Thyroid gland (tissue), 4 donors: ENCODE data around the gene CTR9. TPM values are rescaled to one million over a fixed set of nuclear protein-coding genes. Genes with fewer than 3 reads are reported as not detected.
A peak's percentile ranks its signal among the peaks of the same experiment; 100 is the strongest.

Experiments used
- DNase-seq, 2 donors: peaks; one replicate each; pipeline ENCODE4 v3.0.0-alpha.2; 2019
- H3K27ac ChIP-seq, 3 donors: fragments of 200-600 bp; sonication (generic); 1 replicate in 2 of 3; 2 replicates in 1 of 3; pipeline ENCODE4 v1.5.1; 2016 to 2019; ENCODE audit warnings: mild to moderate bottlenecking in 1 of 3, moderate library complexity in 1 of 3
- H3K27me3 ChIP-seq: fragments of 200-600 bp; sonication (generic); one replicate; pipeline ENCODE4 v1.5.1; 2019
- H3K36me3 ChIP-seq, 2 donors: fragments of 200-600 bp; sonication (generic); one replicate each; pipeline ENCODE4 v1.5.1; 2016 to 2019
- H3K4me1 ChIP-seq, 2 donors: fragments of 200-600 bp; sonication (generic); one replicate each; pipeline ENCODE4 v1.5.1; 2017 to 2019
- H3K4me3 ChIP-seq, 3 donors: fragments of 200-600 bp; sonication (generic); replicated peaks in 1 of 3; 1 replicate in 2 of 3; 2 replicates in 1 of 3; pipeline ENCODE4 v1.5.1; 2016; ENCODE audit warnings: mild to moderate bottlenecking in 1 of 3
- H3K9me3 ChIP-seq: fragments of 200-600 bp; sonication (generic); one replicate; pipeline ENCODE4 v1.5.1; 2017
- CTCF ChIP-seq, 6 experiments: fragments of 200-600 bp in 3 of 6; fragments of 450-650 bp in 3 of 6; sonication (generic) in 3 of 6; IDR thresholded peaks; one replicate each; pipeline ENCODE4 v1.5.1; 2016 to 2019; ENCODE audit warnings: antibody characterized with exemption in 6 of 6, mild to moderate bottlenecking in 2 of 6, inconsistent platforms in 1 of 6, moderate library complexity in 1 of 6
- POLR2A ChIP-seq, 2 donors: fragments of 450-650 bp; IDR thresholded peaks; one replicate each; pipeline ENCODE4 v1.6.1; 2017; ENCODE audit warnings: antibody characterized with exemption in 2 of 2, mild to moderate bottlenecking in 2 of 2, moderate library complexity in 1 of 2
- WGBS, 2 donors: methylation state at CpG; one replicate each; pipeline ENCODE4 v1.1.5; 2017; 5-methylcytosine and 5-hydroxymethylcytosine counted together
- intact Hi-C: fragments of 100-400 bp; cut with DNase I; formaldehyde crosslinking; loops from one replicate; pipeline ENCODE4 v1.15.1; 2023
- total RNA-seq, 4 donors: library from RNA; depleted of rRNA; stranded (reverse); fragments of >200 nt; gene quantifications; one replicate each; pipeline ENCODE4 v1.2.3, GENCODE V29; 2016

The CTR9 gene
- total RNA-seq, 4 donors from 2014 or later: 28.9 to 35.3 (median 31.7) TPM

- H3K27ac ChIP-seq: no peak overlapping the region
- peaks cover 2 to 6% of the 10 kb centered on the region in 2 donors for H3K4me1 ChIP-seq
- no peak overlapping the region for H3K4me3 ChIP-seq
- DNase-seq: peak; percentile 90 to 91
- H3K27me3 ChIP-seq: no peaks in the 10 kb centered on the region
- H3K36me3 ChIP-seq: peaks cover 15% of the 10 kb centered on the region in 2 donors
- TF ChIP-seq CTCF (IDR thresholded peaks at IDR 0.05) (peak; percentile 70 to 97 (median 92)), POLR2A (IDR thresholded peaks at IDR 0.05) (no peak)
- H3K9me3 ChIP-seq: no peaks in the 10 kb centered on the region
- 12 to 20% methylated on average over 11 to 19 of the region's 24 CpGs for WGBS, 2 donors
- intact Hi-C loops: loop anchor here (5.0 to 10.0 kb wide), 3 partner anchors 142 to 992 kb away; no protein-coding TSS in a partner anchor
Observed at GRCh38 chr11:10792385-10793068, 41.5 kb downstream of the CTR9 start.

GRCh38 chr11:10793470-10794255, 42.6 kb downstream of the CTR9 start:
- H3K4me1 ChIP-seq: peaks cover 2 to 6% of the 10 kb centered on the region in 2 donors

GRCh38 chr11:10796191-10796590, 45.1 kb downstream of the CTR9 start:
- Histone ChIP-seq H3K36me3 (peaks cover 52% of the 10 kb centered on the region in 2 donors), H3K4me1 (peaks cover 2 to 6% of the 10 kb centered on the region in 2 donors), H3K9me3 (no peaks in the 10 kb centered on the region), H3K27ac (no peak overlapping the region), H3K27me3 (no peaks in the 10 kb centered on the region), H3K4me3 (no peak overlapping the region)
- WGBS, 2 donors: 82 to 83% methylated on average over 2 of the region's 2 CpGs
- intact Hi-C loops: loop anchor here (10.0 kb wide), 2 partner anchors 139 to 989 kb away; no protein-coding TSS in a partner anchor
- DNase-seq: no peak
- TF ChIP-seq CTCF (IDR thresholded peaks at IDR 0.05): no peak
- TF ChIP-seq POLR2A (IDR thresholded peaks at IDR 0.05): no peak

More at GRCh38 chr11:10793470-10794255, 42.6 kb downstream of the CTR9 start:
- intact Hi-C loops: loop anchor here (5.0 to 10.0 kb wide), 3 partner anchors 141 to 991 kb away; no protein-coding TSS in a partner anchor
- H3K27me3 ChIP-seq: no peaks in the 10 kb centered on the region
- peaks cover 26 to 27% of the 10 kb centered on the region in 2 donors for H3K36me3 ChIP-seq
- H3K4me3 ChIP-seq: no peak overlapping the region
- no peaks in the 10 kb centered on the region for H3K9me3 ChIP-seq
- DNase-seq: no peak
- no peak overlapping the region for H3K27ac ChIP-seq
- no peak for TF ChIP-seq CTCF (IDR thresholded peaks at IDR 0.05)
- no peak for TF ChIP-seq POLR2A (IDR thresholded peaks at IDR 0.05)
- 74 to 80% methylated on average over 11 of the region's 11 CpGs for WGBS, 2 donors

- no peak for DNase-seq
- WGBS, 2 donors: 89 to 93% methylated on average over 2 of the region's 2 CpGs
- intact Hi-C loops: loop anchor here (10.0 kb wide), 2 partner anchors 138 to 988 kb away; no protein-coding TSS in a partner anchor
- no peaks in the 10 kb centered on the region for H3K27me3 ChIP-seq
- no peak for TF ChIP-seq CTCF (IDR thresholded peaks at IDR 0.05)
- TF ChIP-seq POLR2A (IDR thresholded peaks at IDR 0.05): no peak
- H3K36me3 ChIP-seq: peaks cover 60% of the 10 kb centered on the region in 2 donors
- H3K4me3 ChIP-seq: no peak overlapping the region
- no peak overlapping the region for H3K27ac ChIP-seq
- no peaks in the 10 kb centered on the region for H3K9me3 ChIP-seq
- H3K4me1 ChIP-seq: peaks cover 2 to 6% of the 10 kb centered on the region in 2 donors
Observed at GRCh38 chr11:10797001-10797400, 46.0 kb downstream of the CTR9 start.
